H1 (cell line): ENCODE measurements around the gene NRK.

Experiments used
- CTCF ChIP-seq, 3 experiments: IDR thresholded peaks; 1 replicate in 2 of 3; 2 replicates in 1 of 3; pipeline versions ENCODE4 v1.5.1 to v1.6.1; 2011; ENCODE audit warnings: low read length in 3 of 3, mild to moderate bottlenecking in 3 of 3, inconsistent platforms in 2 of 3, low read depth in 1 of 3, moderate library complexity in 1 of 3; ENCODE audit not compliant: insufficient read depth in 1 of 3; ENCODE audit errors: control extremely low read depth in 1 of 3
- EP300 ChIP-seq, 2 experiments: IDR thresholded peaks; 1 replicate in 1 of 2; 2 replicates in 1 of 2; pipeline ENCODE4 v1.6.1; 2011 to 2012; ENCODE audit warnings: low read depth in 2 of 2, low read length in 2 of 2, mild to moderate bottlenecking in 2 of 2, borderline replicate concordance in 1 of 2, inconsistent platforms in 1 of 2, moderate library complexity in 1 of 2
- EZH2 ChIP-seq: fragments of 200-600 bp; sonication (generic); IDR thresholded peaks from 2 replicates; pipeline ENCODE4 v1.7.1; 2012; ENCODE audit warnings: low read depth, mild to moderate bottlenecking, moderate library complexity, low read length, inconsistent platforms; ENCODE audit not compliant: severe bottlenecking
- FOSL1 ChIP-seq: IDR thresholded peaks from 2 replicates; pipeline ENCODE4 v1.6.1; 2011; ENCODE audit warnings: mild to moderate bottlenecking, low read depth, low read length, moderate library complexity; ENCODE audit not compliant: insufficient read depth
- GABPA ChIP-seq: IDR thresholded peaks from 2 replicates; pipeline ENCODE4 v1.6.1; 2011; ENCODE audit warnings: mild to moderate bottlenecking, low read length, moderate library complexity, borderline replicate concordance; ENCODE audit not compliant: insufficient read depth
- NRF1 ChIP-seq: IDR thresholded peaks from 2 replicates; pipeline ENCODE4 v1.6.1; 2011; ENCODE audit warnings: mild to moderate bottlenecking, low read depth, low read length, improper control_type of control experiment
- POLR2AphosphoS5 ChIP-seq: IDR thresholded peaks from 2 replicates; pipeline ENCODE4 v1.6.1; 2011; ENCODE audit warnings: low read depth, low read length
- RAD21 ChIP-seq, 2 experiments: IDR thresholded peaks in 1 of 2; conservative IDR thresholded peaks in 1 of 2; 2 replicates each; pipeline ENCODE4 v1.6.1; 2011; ENCODE audit warnings: low read depth in 2 of 2, low read length in 2 of 2, improper control_type of control experiment in 1 of 2, inconsistent platforms in 1 of 2, mild to moderate bottlenecking in 1 of 2, moderate library complexity in 1 of 2
- RNF2 ChIP-seq: fragments of 200-900, 300-1000 bp; sonication (generic); IDR thresholded peaks from 2 replicates; pipeline ENCODE4 v1.7.1; 2016; ENCODE audit warnings: borderline replicate concordance, low read depth, mild to moderate bottlenecking, antibody characterized with exemption, low read length; ENCODE audit not compliant: poor library complexity, severe bottlenecking; ENCODE audit errors: missing control alignments
- ZNF274 ChIP-seq: IDR thresholded peaks from 2 replicates; pipeline ENCODE4 v1.7.0; 2012; ENCODE audit warnings: low read length, borderline replicate concordance; ENCODE audit errors: extremely low read depth

GRCh38 chrX:106007815-106008214 is 185.5 kb downstream of the NRK start:
- no peak for TF ChIP-seq EP300 (IDR thresholded peaks at IDR 0.05; ENCODE audit: borderline replicate concordance in 1 of 2, low read depth in 2 of 2, low read length in 2 of 2)
- no peak for TF ChIP-seq RAD21 (IDR thresholded peaks at IDR 0.05 in 1 of 2, conservative IDR thresholded peaks at IDR 0.05 in 1 of 2; ENCODE audit: low read depth in 2 of 2, low read length in 2 of 2)
- no peak for TF ChIP-seq EZH2
- no peak for TF ChIP-seq GABPA
- no peak for TF ChIP-seq CTCF (IDR thresholded peaks at IDR 0.05; ENCODE audit: control extremely low read depth in 1 of 3, insufficient read depth in 1 of 3, low read depth in 1 of 3, low read length in 3 of 3)
- no peak for TF ChIP-seq POLR2AphosphoS5
- no peak for TF ChIP-seq FOSL1
- no peak for TF ChIP-seq ZNF274
- TF ChIP-seq NRF1: no peak
- no peak for TF ChIP-seq RNF2
